NCI-H1417 (cell line): Measurements from ENCODE around the gene BCAP31.
A peak's percentile ranks its signal among the peaks of the same experiment; 100 is the strongest.

ENCODE experiments used
- DNase-seq, 3 experiments: peaks; one replicate each; lab custom pipeline; 2025; lab: John Stamatoyannopoulos, UW

BCAP31 gene

DNA sequence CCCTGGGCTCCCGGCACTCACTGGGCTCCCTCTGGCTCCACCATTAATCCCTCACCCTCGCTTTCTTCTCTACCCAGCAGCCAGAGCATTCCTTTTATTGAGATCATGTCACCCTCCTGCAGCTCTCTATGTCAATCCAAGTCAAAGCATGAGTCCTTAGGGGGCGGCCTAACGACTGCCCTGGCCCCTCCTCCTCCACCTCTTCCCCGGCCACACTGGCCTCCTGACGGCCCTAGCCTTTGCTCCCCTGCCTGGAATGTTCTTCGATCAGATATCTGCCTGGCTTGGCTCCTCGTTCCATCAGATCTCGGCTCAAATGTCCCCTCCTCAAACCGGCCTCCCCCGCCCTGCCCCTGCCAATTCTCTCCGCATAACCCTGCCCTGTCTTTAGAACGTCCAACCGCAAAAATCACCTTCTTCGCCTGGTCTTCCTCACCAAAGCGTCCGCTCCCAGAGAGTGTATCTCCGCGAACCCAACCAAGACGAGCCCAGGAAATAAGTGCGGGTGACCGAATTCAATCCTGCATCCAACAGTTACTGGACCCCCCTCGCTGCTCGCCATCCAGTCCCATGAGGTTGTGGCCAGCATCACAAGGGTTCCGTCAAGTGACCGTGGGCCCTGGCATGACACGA is 49.9 kb downstream of the BCAP31 start:
- DNase-seq = no peak

DNA sequence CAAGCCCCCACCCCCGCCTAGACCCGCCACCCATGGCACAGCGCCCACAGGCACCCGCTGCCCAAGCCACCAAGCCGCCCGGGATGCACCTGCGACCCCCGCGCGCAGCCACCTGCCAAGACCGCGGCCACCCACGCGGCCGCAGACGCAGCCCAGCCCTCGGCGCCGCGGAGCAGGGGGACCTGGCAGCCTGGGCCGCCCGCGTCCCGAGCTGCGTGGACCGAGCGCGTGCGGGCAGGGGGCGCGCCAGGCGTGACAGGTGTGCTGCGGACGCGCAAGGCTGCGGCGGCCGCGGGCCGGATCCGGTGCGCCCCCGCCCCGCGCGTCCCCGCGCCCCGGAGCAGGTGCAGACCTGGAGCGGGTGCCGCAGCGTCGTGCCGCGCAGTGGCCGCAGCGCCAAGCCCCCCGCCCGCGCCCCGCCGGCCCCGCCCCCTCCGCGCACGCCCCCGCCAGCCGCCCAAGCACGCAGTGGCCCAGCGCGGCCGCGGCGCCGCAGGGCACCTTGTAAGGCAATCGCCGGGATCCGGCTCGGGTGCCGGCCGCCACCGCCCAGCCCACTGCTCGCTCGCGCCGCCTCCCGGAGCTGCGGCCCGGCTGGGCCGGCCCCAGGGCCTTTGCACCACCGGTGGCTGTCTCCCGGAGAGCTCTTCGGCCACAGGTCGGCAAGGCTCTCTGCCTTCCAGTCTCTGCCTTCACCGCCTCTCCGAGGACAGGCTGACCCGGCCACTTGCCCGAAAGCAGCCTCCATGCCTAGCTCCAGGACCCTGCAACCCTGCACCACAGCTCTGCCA is 50.6 kb downstream of the BCAP31 start, which contains the start of gene PNCK:
PNCK (minus strand) TSS at position 386 of the 791 bp plus-strand sequence. CDS start 737 bp downstream, outside the sequence.
- DNase-seq = peak in 1 of 3 experiments; percentile 21

DNA sequence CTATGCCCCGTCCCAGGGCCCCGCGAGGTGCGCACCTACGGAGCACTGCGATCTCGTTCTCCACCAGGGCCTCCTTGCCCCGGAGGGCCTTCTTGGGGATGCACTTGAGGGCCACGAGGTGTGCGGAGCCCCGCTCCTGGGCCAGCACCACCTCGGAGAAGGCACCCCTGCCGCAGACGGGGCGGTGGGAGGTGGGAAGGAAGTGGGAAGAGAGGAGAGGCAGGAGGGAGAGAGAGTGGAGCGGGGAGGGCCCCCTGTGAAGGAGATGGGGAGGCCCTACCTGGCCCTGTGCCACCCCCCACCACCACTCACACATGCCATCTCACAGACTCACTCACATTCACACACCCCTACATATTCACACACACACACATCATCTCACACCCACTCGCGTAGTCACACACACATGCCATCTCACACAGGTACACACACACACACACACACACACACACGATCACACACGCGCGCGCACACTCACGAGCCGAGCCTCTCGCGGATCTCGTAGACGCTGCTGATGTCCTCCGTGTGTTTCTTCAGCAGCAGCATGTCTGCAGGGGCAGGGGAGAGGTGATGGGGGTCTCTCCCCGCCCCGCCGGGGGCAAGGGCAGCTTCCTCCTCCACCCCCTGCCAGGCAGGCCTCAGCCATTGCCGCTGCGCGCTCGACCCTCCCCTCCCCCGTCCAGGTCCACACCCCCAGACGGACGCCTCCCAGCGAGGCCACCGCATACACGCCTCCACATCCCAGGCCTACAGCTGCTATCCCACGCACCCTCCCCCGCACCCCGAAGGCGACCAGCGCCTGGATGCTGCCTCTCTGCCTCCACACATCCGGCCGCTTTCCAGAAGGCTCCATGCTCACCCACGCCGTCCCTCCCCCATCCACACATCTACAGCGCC is 51.4 kb downstream of the BCAP31 start:
- peak in 1 of 3 experiments; percentile 10 for DNase-seq

DNA sequence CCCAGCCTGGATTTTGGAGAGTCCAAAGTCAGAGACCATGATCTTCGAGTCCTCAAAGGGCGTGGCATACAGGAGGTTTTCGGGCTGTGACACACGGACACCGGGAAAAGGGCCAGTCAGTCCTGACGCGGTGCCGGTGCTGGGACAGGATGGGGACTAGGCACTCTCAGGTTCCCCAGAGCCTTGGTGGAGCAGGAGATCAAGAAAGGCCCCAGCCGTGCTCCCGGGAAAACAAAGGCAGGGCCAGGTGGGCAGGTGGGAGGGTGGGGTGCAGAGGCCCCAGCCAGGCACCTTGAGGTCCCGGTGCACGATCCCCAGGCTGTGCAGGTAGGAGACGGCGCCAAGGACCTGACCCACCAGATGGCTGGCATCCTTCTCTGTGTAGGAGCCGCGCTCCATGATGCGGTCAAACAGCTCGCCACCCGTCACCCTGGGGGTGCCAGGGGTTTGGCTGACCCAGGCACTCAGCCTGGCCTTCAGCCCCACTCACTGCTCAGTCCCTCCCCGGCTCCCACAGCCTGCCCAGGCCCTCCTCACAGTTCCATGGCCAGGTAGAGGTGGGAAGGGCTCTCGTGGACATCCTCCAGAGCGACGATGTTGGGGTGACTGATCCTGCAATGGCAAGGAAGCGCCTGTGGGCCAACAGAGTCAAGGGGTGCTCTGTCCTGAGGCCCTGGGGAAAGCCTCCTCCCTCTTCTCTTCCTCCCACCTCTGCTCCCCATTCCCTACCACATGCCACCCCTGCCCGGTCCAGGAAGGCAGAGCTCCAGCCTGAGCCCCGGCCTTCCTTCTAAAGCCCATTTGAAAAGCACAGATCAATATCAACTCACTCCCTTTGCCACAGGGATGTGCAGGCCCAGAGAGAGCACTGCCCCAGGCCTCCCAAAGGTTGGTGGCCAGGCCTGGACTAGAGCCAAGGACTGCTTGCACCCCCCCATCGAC is 52.3 kb downstream of the BCAP31 start:
- no peak for DNase-seq

DNA sequence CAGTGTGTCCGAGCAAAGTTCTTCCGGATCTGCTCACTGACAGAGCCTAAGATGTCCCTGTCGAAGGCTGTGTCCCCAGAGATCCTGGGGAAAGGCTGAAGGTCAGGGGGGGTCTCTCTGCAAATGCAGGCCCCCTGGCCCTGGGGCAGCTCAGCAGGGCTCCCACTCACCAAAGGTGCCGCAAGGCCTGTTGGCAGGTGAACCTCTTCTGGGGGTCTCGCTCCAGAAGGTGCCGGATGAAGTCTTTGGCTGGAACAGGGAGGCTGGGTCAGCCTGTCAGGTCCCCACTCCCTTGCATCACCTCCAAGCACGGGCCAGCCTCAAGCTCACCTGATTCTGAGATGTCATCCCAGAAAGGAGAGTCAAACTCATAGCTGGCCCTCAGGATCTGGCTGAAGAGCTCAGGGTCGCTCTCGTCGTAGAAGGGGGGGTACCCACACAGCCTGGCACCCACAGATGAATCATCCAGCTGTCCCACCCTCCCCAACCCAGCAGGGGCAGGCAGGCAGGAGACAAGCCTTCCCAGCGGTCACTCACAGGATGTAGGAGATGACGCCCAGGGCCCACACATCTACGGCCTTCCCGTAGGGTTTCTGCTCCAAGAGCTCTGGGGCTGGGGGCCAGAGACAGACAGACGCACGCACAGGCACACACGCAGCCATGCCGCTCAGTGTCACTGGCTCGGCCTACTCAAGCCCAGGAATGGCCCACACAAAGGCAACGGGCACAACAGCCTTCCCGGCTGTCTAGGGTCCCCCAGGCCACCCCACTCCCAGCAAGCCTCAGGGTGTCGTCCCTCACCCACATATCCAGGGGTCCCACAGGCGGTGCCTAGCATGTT is 53.2 kb downstream of the BCAP31 start:
- DNase-seq = no peak

DNA sequence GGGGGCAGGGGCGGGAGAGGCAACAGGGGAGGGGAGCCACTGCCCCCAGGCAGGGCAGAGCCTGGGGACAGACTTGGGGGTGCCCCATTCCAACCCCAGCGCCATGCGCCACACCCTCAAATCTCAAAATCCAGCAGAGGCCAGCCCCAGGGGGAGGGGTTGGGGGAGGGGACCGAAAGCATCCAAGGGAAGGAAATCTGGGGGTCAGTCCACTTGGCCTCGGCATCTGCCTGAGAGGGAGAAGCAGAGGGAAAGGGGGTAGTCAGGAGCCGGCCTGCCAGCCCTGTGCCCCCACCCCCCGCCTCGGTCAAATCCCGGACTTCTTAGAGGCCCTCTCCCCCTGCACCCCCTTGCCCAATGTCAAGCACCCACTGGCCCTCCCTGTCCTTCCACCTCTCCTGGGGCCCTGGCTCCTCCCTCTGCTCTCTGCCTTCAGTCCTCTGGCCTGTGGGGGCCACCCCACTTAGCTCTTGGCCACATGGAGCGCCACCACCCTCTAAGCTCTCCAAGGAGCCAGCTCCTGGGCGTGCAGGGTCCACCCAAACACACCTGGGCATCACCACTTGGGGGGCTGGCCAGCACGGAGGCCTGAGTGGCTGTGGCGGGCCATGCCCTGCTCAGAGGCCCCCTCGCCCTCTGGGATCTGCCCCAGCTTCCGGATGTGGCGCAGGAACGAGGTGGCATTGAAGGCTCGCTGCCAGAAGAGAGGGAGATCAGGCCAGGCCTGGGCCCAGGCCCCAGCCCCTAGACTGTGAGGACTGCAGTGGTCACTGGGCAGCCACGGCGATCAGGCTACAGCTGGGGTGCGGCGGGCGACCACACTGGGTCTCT is 54.1 kb downstream of the BCAP31 start:
- DNase-seq = no peak

DNA sequence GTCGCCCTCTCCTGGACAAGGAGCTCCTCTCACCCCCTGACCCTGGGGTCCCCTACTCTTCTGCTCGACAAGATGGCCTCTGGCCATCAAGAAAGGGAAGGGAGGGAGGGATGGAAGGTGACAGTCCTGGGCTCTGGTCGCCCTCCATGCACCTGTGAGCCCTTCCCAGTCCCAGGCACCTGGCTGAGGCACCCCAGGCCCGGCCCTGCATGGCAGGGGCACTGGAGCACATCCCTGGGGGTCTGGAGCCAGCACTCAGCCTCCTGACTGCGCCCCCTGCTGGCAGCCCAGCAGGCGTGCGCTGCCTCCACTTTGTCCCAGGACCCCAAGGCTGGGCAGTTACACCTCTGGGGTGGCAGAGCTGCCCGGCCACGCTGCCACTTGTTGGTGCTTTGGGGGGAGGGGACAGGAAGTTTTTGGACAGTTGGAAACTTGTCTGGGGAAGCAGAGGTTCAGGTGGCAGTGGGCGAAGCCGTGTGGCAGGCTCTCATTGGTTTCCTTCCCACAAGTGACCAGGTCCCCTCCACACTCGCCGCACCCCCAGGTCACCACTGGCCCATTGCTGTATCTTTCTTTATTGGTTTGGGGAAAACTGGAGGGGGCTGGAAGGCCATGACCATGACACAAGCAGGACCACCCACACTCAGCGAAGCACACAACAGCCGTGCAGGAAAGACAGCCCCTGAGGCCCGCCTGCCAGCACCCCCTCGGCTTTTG is 54.9 kb downstream of the BCAP31 start:
- peak in 2 of 3 experiments; percentile 7 to 38 for DNase-seq

DNA sequence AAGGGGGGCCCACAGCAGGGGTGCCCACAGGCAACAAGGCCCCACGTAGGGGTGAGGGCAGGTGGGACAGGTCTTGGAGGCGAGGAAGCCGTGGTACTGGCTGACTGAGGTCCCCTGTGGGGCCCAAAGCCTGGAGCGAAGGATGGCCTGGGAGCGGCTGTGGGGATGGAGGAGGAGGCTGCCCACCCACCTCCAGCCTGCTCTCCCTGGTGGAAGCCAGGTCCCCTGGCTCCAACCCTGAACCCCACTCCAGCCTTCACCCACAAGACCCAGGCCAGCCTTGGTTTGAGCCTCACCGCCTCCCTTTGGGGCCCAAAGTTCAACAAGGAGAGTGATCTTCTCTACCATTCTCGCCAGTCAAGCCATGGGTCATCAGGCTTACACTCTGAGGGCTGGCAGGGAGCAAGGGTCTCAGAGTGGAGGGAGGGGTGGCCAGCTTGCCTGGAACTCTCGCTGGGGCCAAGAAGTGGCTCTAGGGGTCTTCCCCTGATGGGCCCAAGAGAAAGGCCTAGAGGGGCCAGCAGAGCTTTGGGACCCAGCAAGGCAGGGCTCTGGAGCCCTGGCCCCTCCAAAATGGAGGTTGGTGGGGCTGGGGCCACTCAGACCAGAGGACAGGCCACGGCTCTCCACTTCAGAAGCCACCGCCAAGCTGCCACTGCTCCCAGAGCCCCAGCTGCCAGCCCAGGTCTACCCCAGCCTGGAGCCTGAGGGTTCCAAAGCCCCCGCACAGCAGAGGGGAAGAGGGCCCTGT is 55.6 kb downstream of the BCAP31 start:
- no peak for DNase-seq

DNA sequence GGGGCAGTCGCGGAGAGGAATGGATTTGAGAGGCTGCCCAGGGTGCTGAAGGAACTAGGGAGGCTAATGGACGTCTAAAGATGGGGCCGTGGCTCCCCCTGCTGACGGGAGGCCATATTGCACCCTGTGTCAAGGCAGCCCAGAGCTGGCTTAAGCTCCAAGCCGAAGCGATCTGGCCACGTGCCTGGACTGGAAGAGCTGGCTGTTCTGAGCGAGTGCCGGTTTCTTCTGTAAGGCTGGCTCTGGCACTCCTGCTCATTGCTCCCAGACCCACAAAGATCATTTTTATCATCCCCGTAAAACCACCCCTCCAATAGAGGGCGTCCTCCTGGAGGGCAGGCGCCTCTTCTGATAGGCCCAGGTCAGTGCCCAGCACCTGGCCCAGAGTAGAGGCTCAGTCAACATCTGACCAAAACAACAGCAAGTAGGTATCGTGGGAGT is 56.2 kb downstream of the BCAP31 start:
- peak; percentile 68 to 86 (median 83) for DNase-seq

DNA sequence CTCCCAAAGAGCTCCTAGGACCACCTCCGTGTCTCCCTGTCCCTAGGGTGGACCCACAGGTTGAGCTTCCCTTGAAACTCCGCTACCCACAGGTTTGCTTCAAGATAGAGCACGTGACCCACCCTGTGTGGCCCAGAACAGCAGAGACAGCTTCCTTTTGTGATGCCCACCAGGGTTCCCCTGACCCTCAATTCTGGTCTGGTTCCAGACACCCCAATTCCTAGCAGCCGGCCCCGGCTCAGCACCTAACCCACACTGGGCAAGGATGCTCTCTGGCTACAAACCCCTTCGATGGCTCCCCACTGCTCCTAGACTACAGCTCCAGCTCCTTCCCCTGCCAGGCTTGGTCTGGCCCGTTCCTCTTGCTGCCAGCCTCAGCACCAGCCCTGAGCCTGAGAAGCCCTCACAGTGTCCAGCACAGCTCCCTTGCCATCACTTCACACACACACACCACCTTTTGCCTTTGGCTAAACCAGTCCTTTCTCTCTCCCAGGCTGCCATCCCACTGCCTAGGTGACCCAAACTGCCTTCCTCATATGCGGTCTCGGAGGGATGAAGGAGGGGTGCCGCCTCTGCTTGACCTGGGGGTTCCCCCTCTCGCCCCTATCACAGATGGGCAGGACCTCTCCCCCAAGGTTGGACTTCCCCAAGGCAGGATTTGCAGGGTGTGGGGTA is 56.8 kb downstream of the BCAP31 start:
- peak in 1 of 3 experiments; percentile 61 for DNase-seq

DNA sequence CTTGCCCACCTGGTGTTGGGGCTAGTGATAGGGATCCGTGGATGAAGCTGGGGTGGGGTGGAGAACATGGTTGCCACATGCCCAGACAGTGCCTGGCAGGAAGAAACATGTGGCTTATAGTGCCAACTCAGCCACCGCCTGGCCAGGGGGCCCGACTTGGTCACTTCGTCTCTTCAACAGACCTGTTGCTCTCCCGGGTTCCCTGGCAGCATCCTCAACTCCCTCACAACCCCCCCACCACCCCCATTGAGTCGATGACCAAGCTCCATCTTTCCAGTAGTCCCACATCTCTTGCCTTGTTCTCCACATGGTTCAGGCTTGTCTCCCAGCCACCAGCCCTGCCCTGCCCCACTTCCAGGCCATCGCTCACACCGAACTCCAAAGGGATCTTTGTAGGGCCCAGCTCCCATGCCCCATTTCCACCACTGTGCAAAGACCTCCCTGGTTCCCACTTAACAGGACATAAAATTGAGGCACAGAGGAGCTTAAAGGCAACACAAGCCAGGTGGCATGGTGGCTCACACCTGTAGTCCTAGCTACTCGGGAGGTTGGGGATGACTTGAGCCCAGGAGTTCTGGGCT is 58.4 kb downstream of the BCAP31 start:
- no peak for DNase-seq

DNA sequence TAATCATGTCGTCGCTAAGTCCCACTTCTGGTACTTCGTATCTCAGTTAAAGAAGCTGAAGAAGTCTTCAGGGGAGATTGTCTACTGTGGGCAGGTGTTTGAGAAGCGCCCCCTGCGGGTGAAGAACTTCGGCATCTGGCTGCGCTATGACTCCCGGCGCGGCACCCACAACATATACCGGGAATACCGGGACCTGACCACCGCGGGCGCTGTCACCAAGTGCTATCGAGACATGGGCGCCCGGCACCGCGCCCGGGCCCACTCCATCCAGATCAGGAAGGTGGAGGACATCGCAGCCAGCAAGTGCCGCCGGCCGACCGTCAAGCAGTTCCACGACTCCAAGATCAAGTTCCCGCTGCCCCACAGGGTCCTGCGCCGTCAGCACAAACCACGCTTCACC is 61.9 kb downstream of the BCAP31 start:
- no peak for DNase-seq

DNA sequence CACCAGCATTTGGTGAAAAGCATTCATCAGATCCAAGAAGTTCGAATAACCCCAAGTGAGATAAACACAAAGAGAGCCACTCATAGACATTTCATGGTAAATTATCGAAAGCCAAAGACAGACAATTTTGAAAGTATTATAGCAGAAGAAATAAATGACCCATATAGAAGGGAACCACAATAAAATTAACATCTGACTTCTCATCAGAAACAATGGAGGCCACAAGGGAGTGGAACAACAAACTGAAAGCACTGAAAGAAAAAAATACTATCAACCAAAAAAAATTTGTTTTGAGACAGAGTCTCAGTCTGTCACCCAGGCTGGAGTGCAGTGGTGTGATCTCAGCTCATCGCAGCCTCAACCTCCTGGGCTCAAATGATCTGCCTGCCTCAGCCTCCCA is 64.9 kb downstream of the BCAP31 start:
- no peak for DNase-seq

DNA sequence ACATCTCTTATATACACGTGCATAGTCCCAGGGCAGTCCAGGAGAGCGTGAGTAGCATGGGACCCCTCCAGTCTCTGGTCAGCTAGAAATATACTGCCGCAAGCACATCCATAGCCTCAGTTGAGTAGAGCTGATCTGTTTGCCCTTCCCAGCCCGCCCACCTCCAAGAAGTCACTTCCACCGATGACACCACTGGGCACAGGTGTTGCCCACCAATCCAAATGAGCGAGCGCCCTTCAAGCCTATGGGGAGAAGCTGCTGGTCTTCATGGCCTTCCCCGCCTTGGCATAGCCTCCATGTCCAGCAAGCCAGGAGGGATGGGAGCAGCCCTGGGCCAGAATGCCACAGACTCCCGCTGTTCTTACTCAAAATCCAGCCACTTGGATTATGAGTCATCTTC is 67.0 kb downstream of the BCAP31 start:
- DNase-seq = no peak

DNA sequence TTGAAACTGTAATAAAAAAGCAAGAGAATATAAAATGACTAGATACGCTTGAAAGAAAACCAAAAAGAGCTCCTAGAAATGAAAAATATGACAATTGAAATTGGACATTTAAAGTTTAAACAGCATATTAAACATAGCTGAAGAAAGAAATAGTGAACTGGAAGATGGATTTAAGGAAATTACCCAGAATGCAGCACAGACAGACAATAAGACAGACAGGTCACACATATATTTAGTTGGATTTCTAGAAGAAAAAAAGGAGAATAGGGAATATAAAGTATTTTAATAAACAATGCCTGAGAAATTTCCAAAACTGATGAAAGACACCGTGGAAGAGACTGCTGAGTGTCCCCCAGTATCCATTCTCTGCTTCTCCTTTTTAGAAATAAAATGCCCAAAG is 70.6 kb downstream of the BCAP31 start:
- no peak for DNase-seq

DNA sequence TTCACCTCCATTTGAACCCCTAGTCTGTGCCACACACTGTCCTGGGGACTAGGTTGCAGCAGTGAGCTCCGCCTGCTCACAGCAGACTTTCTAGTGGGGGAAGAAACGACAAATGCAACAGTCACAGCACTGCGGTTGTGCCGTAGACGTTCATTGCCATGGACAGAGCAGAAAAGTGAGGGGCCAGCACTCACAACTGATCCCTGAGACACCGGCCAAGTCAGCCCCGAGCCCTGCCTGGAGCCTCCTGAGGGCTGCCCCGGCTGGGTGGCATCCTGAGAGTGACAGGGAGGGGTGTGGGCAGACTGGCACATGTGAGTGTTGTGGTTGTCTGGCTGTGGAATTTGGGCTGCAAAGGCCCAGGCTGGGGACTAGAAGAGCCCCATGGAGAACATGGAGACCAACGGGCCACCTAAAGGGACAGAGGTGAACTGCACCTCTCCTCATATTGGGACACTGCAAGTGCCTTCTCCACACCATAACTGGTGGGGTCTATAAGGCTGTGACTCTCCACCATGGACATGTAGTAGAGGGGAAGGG is 72.6 kb downstream of the BCAP31 start:
- DNase-seq = no peak

DNA sequence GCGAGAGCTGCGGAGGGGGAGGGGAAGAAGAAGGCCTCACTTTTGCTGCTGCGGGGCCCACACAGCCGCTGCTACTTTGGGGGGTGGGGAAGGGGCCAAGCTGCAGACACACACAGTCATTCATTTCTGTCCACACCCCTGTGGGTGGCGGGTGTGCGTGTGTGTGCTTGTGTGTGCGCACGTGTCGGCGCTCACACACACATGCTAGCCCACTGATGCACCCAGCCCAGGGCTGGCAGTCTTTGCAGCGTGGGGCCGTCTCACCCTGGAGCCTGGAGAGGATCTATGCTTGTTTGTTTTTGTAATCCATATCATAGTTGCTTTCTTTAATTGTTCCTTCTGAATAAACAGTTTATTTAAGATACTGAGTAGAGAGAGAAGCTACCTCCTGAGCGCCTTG is 73.2 kb downstream of the BCAP31 start:
- DNase-seq = no peak
